Measurements from ENCODE around the gene CYBC1.

The CYBC1 gene

DNA sequence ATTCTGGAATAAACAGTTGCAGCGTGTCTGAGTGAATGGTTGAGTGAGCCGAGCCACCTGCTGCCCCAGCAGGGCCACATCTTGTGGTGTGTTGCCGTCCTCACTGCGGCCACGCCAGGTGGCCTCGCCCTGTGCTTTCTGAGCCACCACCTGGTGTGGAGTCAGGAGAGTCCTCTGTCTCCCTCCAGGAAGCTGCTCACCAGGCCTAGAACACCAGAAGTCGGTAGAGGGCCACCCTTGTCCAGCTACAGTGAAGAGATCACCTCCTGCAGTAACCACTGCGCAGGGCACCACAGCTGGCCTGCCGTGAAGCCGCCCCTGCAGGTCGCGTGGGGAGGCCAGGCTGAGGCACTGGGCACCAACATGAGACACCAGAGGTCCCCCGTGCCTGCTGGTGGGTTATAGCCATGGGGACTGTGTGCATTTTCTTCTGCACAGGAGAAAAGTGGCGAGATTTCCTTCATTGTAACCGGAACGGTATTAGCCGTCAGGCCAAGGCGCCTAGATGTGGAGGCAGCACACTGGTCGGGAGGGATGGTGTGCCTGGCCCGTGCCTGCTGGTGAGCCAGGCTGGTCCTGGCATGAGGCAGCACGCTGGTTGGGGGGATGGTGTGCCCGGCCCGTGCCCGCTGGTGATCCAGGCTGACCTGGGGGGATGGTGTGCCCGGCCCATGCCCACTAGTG, 40.1 kb upstream of the CYBC1 start:
- H2AFZ ChIP-seq (ENCODE audit: low read length) = no peak overlapping the region

DNA sequence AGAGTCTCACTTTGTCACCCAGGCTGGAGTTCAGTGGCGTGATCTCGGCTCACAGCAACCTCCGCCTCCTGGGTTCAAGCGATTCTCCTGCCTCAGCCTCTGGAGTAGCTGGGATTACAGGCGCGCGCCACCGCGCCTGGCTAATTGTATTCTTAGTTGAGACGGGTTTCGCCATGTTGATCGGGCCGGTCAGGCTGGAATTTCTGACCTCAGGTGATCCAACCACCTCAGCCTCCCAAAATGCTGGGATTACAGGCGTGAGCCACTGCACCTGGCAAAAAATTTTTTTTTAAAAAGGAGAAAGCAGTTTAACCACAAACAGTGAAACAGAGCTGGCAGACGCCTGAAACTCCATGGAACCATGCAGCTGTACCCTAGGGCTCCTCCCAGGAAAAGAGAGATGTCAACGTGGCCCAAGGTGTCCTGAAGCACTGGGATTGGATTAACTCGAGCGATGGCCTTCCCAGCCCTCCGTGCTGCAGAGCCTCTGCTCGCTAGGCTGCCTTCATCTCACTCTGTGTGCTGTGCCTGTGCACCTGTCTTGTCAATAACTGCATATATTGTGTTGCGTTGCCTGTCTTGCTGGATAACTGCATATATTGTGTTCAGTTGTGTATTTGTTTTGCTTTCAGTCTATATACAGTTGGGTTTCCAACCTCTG, 39.4 kb upstream of the CYBC1 start:
- TF ChIP-seq EZH2 (IDR thresholded peaks at IDR 0.05; ENCODE audit: borderline replicate concordance, low read length) = no peak
- TF ChIP-seq, protein P1, sequence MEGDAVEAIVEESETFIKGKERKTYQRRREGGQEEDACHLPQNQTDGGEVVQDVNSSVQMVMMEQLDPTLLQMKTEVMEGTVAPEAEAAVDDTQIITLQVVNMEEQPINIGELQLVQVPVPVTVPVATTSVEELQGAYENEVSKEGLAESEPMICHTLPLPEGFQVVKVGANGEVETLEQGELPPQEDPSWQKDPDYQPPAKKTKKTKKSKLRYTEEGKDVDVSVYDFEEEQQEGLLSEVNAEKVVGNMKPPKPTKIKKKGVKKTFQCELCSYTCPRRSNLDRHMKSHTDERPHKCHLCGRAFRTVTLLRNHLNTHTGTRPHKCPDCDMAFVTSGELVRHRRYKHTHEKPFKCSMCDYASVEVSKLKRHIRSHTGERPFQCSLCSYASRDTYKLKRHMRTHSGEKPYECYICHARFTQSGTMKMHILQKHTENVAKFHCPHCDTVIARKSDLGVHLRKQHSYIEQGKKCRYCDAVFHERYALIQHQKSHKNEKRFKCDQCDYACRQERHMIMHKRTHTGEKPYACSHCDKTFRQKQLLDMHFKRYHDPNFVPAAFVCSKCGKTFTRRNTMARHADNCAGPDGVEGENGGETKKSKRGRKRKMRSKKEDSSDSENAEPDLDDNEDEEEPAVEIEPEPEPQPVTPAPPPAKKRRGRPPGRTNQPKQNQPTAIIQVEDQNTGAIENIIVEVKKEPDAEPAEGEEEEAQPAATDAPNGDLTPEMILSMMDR (IDR thresholded peaks at IDR 0.05; ENCODE audit: low read length) = no peak
- Histone ChIP-seq H3K79me2 (ENCODE audit: insufficient read depth, low read length) (no peaks in the 10 kb centered on the region), H3K9me3 (ENCODE audit: low read length) (no peaks in the 10 kb centered on the region), H3K9ac (ENCODE audit: low read length) (peak overlapping the region; percentile 38; the same call in 1 of the 2 replicates), H3K36me3 (ENCODE audit: insufficient read depth, low read length) (peaks cover 35% of the 10 kb centered on the region; the same call in 1 of the 2 replicates), H3K4me2 (ENCODE audit: low read length) (peak overlapping the region; percentile 54), H3F3A (ENCODE audit: insufficient read depth, low read length) (no peaks in the 10 kb centered on the region), H3K4me3 (ENCODE audit: low read depth, low read length, poor library complexity, severe bottlenecking) (no peak overlapping the region), H3K27me3 (ENCODE audit: insufficient read depth, low read length) (no peaks in the 10 kb centered on the region), H3K27ac (ENCODE audit: low read depth, low read length, poor library complexity, severe bottlenecking) (peak overlapping the region; percentile 92), H3K4me1 (ENCODE audit: insufficient read depth, low read length, severe bottlenecking) (peaks cover 41% of the 10 kb centered on the region), H2AFZ (ENCODE audit: low read length) (no peak overlapping the region), H4K20me1 (ENCODE audit: insufficient read depth, low read length) (no peaks in the 10 kb centered on the region), H3K9me2 (ENCODE audit: low read depth, low read length) (no peaks in the 10 kb centered on the region)

More for the DNA sequence above, 40.1 kb upstream of the CYBC1 start:
- H3K27ac ChIP-seq (ENCODE audit: low read depth, low read length, poor library complexity, severe bottlenecking) = peak overlapping the region; percentile 92
- H3K9me2 ChIP-seq (ENCODE audit: low read depth, low read length) = no peaks in the 10 kb centered on the region
- TF ChIP-seq, protein P1 (IDR thresholded peaks at IDR 0.05; ENCODE audit: low read length) = peak; percentile 25; the same call in 1 of the 2 replicates
- no peak for TF ChIP-seq EZH2 (IDR thresholded peaks at IDR 0.05; ENCODE audit: borderline replicate concordance, low read length)
- no peaks in the 10 kb centered on the region for H3F3A ChIP-seq (ENCODE audit: insufficient read depth, low read length)
- peaks cover 29% of the 10 kb centered on the region; the same call in 1 of the 2 replicates for H3K36me3 ChIP-seq (ENCODE audit: insufficient read depth, low read length)
- no peak overlapping the region; the same call in 1 of the 2 replicates for H3K9ac ChIP-seq (ENCODE audit: low read length)
- H3K79me2 ChIP-seq (ENCODE audit: insufficient read depth, low read length) = no peaks in the 10 kb centered on the region
- H3K27me3 ChIP-seq (ENCODE audit: insufficient read depth, low read length) = no peaks in the 10 kb centered on the region
- H3K4me3 ChIP-seq (ENCODE audit: low read depth, low read length, poor library complexity, severe bottlenecking) = no peak overlapping the region
- peaks cover 48% of the 10 kb centered on the region for H3K4me1 ChIP-seq (ENCODE audit: insufficient read depth, low read length, severe bottlenecking)
- H3K9me3 ChIP-seq (ENCODE audit: low read length) = no peaks in the 10 kb centered on the region
- H4K20me1 ChIP-seq (ENCODE audit: insufficient read depth, low read length) = no peaks in the 10 kb centered on the region
- peak overlapping the region; percentile 54 for H3K4me2 ChIP-seq (ENCODE audit: low read length)

DNA sequence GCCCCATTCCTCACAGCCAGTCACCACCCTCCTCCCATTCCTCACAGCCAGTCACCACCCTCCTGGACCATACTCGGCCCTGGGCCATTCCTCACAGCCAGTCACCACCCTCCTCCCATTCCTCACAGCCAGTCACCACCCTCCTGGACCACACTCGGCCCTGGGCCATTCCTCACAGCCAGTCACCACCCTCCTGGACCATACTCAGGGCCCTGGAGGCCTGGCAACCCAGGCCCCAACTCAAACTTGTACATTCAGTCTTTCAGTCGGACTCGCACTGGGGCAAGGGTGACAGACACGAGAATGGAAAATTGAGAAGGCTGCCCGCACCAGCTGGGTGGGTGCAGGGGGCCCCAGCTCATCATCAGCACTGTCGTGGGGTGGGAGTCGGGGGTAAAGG, 38.6 kb upstream of the CYBC1 start:
- Histone ChIP-seq H3K9me2 (ENCODE audit: low read depth, low read length) (no peaks in the 10 kb centered on the region), H3K27ac (ENCODE audit: low read depth, low read length, poor library complexity, severe bottlenecking) (peak overlapping the region; percentile 92), H3K79me2 (ENCODE audit: insufficient read depth, low read length) (no peaks in the 10 kb centered on the region), H3K9ac (ENCODE audit: low read length) (peak overlapping the region; percentile 38; the same call in 1 of the 2 replicates), H3F3A (ENCODE audit: insufficient read depth, low read length) (no peaks in the 10 kb centered on the region), H3K36me3 (ENCODE audit: insufficient read depth, low read length) (peaks cover 44% of the 10 kb centered on the region), H3K27me3 (ENCODE audit: insufficient read depth, low read length) (no peaks in the 10 kb centered on the region), H2AFZ (ENCODE audit: low read length) (no peak overlapping the region), H4K20me1 (ENCODE audit: insufficient read depth, low read length) (no peaks in the 10 kb centered on the region), H3K9me3 (ENCODE audit: low read length) (no peaks in the 10 kb centered on the region), H3K4me3 (ENCODE audit: low read depth, low read length, poor library complexity, severe bottlenecking) (no peak overlapping the region), H3K4me1 (ENCODE audit: insufficient read depth, low read length, severe bottlenecking) (peaks cover 35% of the 10 kb centered on the region), H3K4me2 (ENCODE audit: low read length) (no peak overlapping the region; the same call in 1 of the 2 replicates)
- no peak for TF ChIP-seq EZH2 (IDR thresholded peaks at IDR 0.05; ENCODE audit: borderline replicate concordance, low read length)
- TF ChIP-seq, protein P1 (IDR thresholded peaks at IDR 0.05; ENCODE audit: low read length) = no peak

All from OCI-LY1 (cell line).